Lung microvascular endothelial cell (primary cell): ENCODE results near the gene NR1H4. TPM values are rescaled to one million over a fixed set of nuclear protein-coding genes. Genes with fewer than 3 reads are reported as not detected.
"Not testable (repeated sequence)": the region's sequence is repeated elsewhere in the genome, so short reads cannot be mapped to it uniquely, and the experiment has no call there.

Experiments
- DNase-seq, 2 donors: peaks; one replicate each; pipeline versions ENCODE4 v3.0.0 to v3.0.0-alpha.2; 2010; ENCODE audit warnings: low read depth in 2 of 2
- total RNA-seq: library from RNA; depleted of rRNA; stranded (reverse); fragments of >200 nt; gene quantifications from 2 replicates; pipeline ENCODE4 v1.2.1, GENCODE V29; 2014

The NR1H4 gene
- total RNA-seq, 1 donor from 2014 or later = not detected

GRCh38 chr12:100566887-100567637, 93.4 kb downstream of the NR1H4 start:
- DNase-seq = no peak

DNA sequence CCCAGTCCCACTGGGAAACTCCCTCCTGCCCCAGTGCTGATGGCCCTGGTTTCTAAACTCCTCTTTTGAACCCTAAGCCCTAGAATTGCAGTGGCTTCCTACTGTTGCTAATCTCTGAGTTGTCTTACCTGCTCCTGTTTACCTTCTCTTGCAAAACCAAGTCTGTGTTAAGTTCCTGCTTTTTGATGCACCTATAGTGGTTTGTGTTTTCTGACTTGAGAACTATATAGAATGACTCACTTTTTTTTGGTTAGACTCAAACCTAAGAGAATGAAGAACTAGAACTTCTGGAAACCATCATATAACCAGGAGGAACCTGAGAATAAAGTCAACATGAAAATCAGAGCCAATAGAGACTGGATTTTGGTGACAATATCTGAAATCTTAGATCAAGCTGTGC, 94.3 kb downstream of the NR1H4 start:
- no peak for DNase-seq

GRCh38 chr12:100572184-100572583, 98.5 kb downstream of the NR1H4 start:
- no peak for DNase-seq

DNA sequence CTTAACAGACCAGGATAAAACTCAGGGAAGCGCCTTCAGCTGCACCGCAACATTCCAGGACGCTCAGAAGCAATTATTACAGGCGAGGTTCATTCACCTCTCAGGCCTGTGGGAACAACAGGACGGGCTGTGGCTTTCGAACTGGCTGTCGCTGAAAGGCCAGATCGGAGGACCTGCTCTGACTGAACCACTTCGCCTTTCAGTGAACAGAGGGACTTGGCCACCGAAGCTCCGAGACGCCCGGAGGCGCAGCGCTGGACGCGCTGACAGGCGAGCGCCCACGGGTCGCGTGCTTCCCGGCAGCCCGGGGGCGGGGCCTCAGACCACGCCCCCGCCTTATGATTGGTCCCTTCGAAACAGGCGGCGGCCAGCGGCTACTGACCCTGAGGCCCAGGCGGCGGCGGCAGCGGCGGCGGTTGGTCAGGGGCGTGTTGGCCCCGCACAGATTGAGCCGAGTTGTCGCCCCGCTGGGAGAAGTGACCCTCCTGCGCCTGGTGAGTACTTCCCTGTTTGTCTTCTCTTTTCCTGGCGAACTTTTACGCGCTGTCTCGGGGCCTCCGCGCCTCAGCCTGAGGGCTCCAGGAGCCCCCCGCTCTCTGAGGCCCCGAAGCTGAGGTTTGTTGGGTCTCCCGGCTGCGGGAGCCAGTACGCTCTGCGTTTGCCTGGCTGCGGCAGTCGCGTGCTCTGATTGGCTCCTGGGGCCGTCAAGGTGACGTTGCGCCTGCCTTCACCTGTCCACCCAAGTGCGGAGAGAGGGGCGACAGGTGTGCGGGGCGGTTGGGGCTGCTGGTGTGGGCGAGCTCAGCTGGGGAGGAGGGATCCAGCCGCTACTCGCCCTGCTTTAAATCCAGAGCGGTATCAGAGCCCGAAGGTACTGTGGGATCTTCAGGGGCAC, 99.9 kb downstream of the NR1H4 start, which contains the start of gene GAS2L3:
Gene GAS2L3 (plus strand): TSS at position 393 of the 895 bp plus-strand sequence. CDS start 21,221 bp downstream, outside the sequence.
- DNase-seq = peak; percentile 92 to 95

- DNase-seq = peak; percentile 26 to 32
Measured at GRCh38 chr12:100574187-100575074, 100.8 kb downstream of the NR1H4 start.

GRCh38 chr12:100576331-100577036, 102.8 kb downstream of the NR1H4 start:
- DNase-seq = peak; percentile 89 to 95

- DNase-seq = no peak
Measured at GRCh38 chr12:100578923-100579322, 105.3 kb downstream of the NR1H4 start.

- no peak for DNase-seq
Measured at GRCh38 chr12:100579844-100580243, 106.2 kb downstream of the NR1H4 start.

DNA sequence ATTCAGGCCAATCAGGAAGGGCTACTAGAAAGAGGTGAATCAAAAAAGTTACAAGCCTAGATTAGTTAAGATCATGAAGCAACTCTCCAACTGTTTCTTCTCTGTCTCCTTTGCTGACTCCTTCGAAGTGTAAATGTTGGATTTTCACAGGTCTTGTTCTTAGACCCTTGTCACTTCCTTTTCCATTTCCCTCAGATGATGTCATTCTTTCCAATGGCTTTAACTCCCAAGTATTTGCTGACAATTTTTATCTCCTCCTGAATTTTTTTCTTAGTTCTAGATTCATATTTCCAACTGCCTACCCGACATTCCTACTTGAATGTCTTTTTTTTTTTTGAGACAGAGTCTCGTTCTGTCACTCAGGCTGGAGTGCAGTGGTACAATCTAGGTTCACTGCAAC, 110.6 kb downstream of the NR1H4 start:
- peak; percentile 22 to 85 for DNase-seq

DNA sequence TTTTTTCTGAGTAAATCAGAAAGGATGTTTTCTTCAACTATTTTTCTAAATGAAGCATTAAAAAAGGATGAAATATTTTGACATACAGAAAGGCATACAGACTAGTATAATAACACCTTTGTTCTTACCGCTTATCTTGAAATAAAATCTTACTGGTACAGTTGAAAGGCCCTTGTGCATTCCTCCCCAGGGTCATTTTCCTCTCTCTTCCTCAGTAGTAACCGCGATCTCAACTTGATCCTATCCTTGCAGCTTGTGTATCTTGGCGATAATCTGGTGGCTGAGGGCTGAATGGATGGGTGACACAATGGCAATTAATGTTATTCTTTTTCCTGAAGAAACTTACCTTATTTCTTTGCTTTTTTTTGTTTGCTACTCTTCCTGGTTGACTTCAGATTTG, 118.3 kb downstream of the NR1H4 start:
- DNase-seq = no peak

DNA sequence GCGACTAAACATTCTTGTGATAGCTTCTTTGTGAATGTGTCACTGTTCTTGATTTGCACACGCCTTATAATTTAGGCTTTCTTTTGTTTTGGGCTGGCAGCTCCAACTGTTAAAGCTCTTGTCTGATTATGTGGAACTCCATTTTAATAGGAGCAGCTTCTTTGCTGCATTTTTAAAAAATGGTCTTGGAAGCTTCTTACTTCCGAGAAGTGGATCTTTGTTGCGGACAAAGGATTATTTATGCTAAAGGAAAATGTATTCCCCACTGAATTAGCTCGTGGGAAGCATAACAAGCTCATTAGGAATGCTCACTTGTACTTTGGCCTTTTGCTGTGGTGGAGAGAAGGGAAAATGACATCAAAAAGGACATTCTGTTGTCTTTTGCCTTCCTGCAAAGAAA, 119.8 kb downstream of the NR1H4 start:
- peak in 1 of 2 donors; percentile 18 for DNase-seq

DNA sequence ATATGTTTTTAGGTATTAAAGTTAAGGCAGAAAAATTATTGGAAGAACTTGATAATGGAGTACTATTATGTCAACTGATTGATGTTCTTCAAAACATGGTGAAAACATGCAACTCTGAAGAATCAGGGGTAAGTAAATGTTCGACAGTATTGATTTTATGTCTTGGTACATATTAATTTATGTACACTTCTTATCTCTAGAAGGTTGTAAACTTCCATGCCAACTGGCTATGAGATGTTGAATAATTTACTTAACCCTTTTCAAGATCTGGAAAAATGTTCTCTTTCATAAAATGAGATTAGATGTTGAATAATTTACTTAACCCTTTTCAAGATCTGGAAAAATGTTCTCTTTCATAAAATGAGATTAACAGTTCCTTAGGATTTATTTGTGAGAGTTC, 128.0 kb downstream of the NR1H4 start:
- DNase-seq = no peak

- not testable (repeated sequence) for DNase-seq
Measured at GRCh38 chr12:100602997-100603396, 129.3 kb downstream of the NR1H4 start.

- no peak for DNase-seq
Measured at GRCh38 chr12:100608776-100609175, 135.1 kb downstream of the NR1H4 start.

DNA sequence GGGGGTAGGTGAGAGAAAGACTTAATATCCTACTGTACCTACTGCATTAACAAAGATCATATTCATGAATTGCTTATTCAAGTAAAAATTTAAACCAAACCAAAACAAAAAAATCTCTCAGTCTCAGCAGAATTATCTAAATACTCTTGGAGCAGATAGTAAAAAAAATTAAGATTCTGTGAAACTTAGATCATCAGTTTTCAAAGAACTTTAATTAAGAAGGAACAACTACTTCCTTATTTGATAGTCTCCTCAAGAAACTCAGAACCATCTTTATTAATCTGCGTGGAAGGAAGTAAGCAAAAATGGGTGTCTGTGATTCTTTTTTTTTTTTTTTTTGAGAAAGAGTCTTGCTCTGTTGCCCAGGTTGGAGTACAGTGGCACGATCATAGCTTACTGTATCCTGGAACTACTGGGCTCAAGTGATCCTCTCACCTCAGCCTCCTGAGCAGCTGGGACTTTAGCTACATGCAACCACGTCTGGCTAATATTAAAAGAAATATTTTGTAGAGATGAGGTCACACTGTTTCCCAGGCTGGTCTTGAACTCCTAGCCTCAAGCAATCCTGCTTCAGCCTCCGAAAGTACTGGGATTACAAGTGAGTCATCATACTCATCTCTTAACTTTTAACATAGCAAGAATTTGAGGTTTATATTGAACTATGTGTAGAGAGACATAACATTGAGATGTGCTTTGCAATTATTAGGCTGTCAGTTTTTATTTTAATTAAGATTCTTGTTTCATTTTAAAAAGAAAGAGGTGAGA, 137.2 kb downstream of the NR1H4 start:
- DNase-seq = no peak

DNA sequence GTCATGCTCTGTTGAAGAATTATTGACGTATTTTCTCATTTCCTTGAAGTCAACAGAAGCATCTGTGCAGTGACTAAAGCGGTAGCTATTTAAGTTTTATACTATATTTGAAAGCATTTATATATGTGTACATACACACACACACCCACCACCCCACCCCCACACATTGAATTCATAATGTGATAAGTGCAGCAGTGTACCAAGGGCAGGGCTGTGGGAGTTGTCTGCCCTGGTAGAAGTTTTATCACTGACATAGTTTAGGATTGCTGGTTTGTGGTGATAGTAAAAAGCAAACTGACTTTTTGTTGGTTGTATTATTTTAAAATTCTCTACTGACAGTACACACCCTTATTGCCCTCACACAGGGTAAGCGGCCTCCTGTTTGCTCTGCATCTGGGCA, 138.9 kb downstream of the NR1H4 start:
- no peak for DNase-seq
